Fibroblast of skin of left quadriceps (primary cell): ENCODE results near the gene SUN5.
"Not testable (repeated sequence)": the region's sequence is repeated elsewhere in the genome, so short reads cannot be mapped to it uniquely, and the experiment has no call there.

Experiments used
- DNase-seq, 2 experiments: peaks; one replicate each; pipeline ENCODE4 v3.0.0-alpha.2; 2013; ENCODE audit warnings: low read depth in 2 of 2

Gene SUN5

DNA sequence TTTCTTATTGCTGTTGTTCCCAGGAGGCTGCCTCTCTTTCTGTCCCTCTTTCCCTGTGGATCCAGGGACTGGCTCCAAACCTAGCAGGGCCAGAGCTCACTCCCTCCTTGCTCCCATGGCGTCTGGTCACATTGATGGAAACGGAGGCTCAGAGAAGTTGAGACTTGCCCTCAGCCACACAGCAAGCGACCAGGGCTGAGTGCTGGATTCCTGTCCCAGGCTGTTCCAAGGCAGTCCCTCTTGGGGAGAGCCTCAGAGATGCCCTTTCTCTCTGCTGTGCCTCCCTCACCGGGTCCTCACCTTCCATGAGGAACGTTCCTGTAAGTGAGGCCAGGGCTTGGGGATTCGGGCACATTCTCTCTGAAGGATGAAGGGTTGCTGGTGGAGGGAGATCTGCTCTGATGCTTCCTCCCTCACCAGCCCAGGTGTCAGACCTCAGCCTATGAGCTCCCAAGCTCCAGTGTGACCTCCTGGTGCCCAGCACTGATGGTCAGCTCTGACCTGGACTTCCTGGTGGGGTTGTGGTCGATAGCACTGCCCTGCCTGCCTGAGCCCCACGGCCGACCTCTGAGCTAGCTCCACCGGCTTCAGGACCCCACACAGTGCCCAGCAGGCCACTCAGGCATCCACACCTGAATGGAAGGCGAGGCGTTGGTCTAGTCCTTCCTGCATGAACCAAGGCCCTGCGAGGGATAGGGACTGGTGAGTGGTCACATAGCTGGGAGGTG lies 26.8 kb downstream of the SUN5 start:
- DNase-seq, result no peak

DNA sequence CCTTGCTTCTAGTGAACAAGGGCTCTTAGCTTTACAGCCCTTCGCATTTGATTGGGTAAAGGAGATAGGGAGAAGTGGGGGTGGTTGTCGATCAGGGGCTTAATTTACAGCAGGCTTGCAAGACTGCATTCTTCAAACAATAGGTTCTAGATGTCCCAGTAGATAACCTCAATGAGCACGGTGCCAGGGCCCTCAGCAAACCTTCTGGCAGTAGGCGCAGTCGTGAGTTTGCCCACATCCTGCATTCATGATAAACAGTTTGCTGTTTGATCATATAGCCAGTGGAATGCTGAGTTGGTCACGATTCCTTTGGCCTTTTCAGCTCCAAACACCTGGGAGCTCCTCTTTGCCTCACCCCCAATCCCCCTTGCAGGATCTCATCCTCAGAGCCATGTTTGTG lies 27.5 kb downstream of the SUN5 start:
- no peak for DNase-seq

DNA sequence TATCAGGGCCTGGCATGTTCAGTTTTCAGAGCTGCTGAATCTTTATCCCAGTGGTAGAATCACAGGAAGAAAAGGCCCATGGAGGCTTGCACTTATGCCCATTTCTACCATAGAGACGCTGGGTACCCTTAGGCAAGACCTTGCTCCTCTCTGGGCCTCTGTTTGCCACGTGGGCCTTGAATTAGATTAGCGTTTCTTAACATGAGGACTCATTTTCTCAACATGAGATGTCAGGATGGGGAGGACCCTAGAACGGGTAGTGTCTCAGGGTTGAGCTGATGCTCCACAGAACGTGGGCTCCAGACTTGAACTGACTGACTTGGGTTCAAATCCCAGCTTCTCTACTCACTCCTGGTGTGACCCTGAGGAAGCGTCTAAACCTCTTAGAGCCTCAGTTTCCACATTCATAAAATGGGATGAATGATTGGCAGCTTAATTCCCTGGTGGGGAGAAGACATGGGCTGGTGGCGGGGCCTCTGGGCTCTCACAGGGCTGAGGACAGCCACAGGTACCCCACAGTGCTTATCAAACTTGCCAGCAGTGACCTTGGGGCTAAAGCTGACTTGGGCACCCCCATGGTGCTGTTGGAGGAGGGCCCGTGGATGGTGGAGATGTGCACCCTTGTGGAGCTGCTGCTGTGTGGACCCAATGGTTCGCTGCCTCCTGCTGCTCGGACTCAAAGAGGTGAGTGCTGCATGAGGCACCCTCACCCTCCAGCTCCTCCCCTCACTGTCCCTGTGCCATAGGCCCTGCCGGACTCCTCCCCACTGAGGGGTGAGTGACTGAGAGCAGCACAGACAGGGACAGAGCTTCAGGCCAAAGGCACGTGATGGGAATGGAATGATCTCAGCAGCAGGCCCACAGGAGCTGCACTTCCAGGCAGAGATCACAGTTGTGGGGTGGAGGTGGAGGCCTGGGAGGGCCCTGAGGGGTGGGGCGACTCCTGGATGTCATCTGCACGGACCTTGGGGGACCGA lies 28.2 kb downstream of the SUN5 start:
- no peak for DNase-seq

DNA sequence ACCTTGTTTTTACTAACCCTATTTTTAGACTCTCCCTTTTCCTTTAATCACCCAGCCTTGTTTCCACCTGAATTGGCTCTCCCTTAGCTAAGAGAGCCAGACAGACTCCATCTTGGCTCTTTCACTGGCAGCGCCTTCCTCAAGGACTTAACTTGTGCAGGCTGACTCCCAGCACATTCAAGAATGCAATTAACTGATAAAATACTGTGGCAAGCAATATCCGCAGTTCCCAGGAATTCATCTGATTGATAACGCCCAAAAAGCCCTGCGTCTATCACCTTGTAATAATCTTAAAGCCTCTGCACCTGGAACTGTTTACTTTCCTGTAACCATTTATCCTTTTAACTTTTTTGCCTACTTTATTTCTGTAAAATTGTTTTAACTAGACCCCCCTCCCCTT lies 29.1 kb downstream of the SUN5 start:
- DNase-seq, result not testable (repeated sequence)

DNA sequence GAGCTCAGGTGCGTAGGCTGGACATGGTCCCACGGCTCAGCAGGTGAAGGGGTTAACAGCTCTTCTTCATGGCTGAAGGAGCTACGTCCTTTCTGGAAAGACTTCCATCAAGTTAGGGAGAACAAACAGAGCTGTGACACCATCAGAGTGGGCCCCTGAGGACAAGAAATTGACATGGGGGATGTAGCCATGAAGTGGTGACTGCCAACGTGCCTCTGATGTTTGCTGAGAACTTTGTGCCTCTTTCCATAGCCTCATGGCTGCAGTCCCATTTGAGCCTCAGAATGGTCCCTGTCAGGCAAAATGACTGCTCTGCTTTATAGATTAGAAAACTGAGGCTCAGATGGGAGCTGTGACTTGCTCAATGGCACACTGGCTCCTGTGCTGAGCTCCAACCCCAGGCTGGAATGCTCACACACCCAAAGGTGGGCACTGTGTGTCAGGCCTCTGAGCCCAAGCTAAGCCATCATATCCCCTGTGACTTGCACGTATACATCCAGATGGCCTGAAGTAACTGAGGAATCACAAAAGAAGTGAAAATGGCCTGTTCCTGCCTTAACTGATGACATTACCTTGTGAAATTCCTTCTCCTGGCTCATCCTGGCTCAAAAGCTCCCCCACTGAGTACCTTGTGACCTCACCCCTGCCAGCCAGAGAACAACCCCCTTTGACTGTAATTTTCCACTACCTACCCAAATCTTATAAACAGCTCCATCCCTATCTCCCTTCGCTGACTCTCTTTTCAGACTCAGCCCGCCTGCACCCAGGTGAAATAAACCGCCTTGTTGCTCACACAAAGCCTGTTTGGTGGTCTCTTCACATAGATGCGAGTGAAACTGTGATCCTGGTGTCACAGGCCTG lies 29.8 kb downstream of the SUN5 start:
- not testable (repeated sequence) for DNase-seq

DNA sequence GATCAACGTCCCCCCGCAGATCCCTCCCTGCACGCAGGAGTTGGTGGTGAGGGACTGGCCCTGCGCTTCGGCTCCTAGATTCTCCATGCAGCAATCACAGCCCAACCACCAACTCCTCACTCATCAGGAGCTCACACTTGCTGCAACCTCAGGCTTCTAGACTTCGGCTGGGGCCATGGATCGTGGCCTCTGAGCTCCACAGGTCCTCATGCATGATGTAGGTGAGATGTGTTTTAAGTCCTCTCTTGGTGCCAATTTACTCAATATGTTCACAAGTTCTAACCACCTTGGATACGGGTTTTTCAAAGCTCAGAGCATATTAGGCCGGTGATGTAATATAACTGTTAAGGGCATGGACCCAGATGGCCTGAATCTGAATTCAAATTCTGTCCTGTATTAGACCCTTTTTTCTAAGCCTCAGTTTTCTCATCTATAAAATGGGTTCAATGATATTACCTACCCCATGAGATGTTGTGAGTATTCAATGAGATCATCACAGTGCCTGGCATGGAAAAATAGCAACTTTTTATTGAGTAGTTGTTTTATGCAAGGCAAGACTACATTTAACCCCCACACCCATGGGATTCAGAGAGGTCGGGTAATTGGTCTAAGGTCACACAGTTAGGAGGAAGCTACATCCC lies 31.0 kb downstream of the SUN5 start:
- no peak for DNase-seq

DNA sequence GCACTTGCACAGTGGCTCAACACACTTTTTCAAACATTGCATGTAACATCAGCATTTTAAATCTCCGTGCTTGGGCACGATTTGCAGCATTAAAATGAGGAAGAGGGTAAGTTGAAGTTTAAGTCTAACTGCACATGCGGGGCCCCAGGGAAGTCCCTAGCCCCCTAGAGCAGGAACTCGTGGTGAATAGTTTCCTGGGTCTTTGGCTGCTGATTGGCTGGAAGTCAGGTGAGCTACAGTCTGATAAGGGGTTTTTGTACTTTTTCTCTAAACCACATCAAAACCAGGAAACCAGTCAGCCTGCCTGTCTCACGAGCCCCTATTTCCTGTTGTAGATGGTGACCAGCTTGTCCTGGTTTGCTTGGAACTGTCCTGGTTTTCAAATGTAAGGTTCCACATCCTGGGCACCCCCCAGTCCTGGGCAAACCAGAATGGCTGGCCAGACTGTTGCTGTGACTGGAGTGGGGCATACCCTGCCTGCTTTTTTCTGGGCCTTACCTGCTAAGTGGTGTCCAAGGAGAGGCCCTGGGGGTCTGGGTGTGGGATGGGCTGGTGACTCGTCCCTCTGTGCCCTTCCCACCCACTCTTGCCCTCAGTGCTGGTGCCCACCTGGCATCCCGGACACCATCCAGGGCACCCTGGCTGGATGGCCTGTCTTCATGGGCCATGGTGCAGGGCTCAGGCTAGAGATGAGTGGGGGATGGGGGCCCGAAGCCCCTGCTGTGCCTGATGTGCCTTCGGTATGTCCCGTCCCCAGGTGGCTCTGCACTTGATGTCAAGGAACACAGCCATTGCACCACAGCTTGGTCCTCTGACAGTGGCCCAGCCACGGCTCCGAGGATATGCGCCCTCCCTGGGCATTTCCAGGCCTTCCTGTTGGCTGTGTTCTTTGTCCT lies 31.8 kb downstream of the SUN5 start:
- no peak for DNase-seq

DNA sequence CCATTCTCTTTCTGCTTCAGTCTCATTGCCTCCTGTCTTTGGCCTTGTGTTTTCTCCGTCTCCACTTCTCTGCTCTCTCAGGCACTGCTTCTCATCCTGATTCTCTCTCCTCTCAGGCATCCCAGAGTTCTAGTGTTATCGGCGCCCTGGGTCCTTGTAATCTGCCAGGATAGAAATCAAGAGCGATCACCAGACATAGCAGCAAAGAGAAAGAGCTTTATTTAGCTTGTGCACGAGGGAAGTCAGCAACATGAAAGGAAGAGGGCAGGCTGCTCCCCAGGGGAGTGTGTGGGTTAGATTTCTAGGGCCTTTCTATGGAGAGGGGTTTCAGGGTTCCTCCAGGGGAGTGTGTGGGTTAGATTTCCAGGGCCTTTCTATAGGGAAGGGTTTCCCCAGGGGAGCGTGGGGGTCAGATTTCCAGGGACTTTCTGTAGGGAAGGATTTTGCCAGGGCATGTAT lies 32.5 kb downstream of the SUN5 start:
- no peak for DNase-seq

DNA sequence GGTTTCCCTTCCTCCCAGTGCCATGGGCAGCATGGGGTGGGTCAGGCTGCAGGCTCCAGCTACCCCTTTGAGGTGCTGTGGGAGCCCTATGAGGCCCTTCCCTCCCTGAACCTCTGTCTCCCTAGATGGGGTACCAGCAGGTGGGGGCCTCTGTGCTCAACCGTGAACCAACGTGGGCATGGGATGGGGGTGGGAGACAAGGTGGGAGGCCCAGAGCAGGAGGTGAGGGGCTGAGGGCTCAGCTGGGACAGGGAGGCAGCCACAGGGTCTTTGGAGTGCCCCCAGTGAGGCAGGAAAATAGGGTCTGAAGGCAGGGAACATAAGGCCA lies 33.3 kb downstream of the SUN5 start:
- DNase-seq, result no peak

DNA sequence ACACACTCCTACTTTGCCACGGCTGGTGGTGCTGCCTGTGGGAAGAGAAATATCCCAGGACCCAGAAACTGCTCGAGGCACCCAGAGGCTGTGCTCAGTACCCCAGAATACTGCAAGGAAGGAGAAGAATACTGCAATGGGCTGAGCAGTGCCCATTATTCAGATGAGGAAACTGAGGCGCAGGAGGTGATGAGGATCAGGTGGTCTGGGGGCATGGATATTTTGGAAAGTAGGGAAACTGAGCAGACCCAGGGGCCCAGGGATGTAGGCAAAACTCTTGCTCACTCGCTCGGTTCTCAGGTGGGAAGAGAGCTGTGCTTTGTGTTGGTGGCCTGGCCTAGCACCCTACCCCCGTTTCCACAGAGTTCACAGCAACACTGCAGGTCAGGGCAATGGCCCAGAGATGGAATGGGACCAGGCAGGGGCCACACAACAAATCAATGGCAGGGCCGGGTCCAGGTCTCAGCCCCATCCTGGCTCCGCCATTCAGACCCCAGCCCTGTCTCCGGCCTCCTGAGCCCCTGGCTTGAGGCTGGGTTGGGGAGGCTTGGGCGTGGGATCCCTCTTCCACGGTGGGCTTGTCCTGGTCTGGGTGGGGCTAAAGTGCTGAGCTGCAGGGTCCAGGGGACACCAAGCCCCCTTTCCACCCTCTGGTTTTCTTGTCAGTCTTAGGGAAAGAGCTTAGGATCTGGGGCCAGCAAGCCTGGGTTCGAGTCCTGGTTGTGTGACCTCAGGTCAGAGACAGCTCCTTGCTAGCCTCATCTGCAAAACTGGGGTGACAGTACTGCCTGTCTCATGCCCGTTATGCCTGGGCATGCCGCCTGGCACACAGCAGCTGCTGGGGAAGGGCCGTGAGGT lies 33.9 kb downstream of the SUN5 start:
- DNase-seq, result no peak

DNA sequence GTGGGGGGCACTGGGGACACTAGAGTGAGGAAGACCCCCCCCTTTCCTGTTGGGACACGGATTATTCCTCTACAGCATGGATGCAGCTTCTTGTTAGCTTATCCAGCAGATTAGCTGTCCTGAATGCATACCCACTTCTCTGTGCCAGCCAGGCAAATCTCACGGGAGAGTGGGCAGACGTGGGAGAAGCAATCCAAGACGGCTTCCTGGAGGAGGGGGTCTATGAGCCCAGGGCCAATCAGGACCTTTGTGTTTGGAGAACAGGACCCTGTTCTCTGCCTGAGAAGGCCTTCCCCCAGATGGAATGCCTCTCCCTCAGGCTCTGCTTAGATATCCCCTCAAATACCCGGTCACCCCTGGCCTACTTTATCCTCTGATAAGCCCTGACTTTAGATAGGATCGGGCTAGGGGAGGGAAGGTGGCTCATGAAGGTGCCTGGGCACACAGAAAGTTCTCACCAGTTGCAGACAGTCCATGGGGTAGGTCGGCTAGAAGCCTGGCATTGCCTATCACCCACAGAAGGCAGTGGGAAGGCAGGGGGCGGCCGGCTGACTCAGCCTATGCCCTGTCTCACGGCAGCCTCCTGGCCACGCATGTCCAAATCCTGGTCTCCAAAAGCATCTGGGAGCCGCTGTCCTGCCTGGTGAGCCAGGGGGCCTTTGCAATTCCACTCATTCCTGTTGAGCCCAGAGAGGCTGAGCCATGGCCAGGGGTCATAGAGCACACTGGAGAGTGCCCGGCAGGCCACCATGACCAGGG lies 34.7 kb downstream of the SUN5 start:
- no peak for DNase-seq

DNA sequence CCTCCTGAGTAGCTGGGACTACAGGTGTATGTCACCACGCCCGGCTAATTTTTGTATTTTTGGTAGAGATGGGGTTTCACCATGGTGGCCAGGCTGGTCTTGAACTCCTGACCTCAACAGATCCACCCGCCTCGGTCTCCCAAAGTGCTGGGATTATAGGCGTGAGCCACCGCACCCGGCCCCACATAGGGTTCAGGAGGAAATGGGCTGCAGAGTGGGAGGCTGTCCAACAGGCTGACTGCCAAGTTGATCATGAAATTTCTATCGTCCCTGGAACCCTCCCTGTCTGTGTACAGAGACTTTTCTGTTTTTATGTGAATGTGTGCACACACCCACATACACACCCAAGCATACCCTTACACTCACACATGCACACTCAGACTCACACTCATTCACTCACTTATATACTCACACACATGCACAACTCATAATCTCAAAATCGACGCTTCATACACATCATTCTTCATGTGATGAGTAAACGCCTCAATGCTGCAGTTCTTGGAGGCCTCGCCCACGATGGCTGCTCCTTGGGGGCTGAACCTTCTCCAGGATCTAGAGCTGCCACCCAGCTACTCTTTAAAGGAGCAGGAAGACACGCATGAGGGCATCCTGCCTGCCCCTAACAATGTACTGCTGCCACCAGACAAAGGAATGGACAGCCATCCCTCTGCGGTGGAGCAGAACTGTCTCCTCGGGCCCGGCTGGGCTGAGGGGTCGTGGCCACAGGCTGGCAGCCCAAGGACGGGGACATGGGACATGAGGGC lies 35.6 kb downstream of the SUN5 start:
- DNase-seq, result no peak

DNA sequence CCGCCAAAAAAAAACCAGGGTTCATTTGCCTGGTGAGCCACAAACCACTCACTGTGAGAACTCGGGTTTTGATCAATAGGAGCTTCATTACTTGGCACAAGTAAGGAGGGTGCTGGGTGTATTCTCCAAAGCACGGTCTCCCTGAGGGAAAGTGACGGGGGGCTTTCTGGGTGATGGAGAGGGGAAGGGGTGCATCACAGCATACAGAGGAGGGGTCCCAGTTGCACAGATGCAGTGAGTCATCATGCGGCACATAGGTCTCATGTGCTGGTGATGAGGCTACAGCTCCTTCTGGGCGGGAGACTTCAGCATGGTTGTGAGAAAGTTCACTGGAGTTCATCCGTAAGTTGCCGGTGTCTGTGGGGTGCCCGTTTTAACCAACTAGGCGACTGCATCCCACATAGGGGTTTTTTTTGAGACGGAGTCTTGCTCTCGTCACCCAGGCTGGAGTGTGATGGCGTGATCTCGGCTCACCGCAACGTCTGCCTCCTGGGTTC lies 36.2 kb downstream of the SUN5 start:
- DNase-seq, result no peak

DNA sequence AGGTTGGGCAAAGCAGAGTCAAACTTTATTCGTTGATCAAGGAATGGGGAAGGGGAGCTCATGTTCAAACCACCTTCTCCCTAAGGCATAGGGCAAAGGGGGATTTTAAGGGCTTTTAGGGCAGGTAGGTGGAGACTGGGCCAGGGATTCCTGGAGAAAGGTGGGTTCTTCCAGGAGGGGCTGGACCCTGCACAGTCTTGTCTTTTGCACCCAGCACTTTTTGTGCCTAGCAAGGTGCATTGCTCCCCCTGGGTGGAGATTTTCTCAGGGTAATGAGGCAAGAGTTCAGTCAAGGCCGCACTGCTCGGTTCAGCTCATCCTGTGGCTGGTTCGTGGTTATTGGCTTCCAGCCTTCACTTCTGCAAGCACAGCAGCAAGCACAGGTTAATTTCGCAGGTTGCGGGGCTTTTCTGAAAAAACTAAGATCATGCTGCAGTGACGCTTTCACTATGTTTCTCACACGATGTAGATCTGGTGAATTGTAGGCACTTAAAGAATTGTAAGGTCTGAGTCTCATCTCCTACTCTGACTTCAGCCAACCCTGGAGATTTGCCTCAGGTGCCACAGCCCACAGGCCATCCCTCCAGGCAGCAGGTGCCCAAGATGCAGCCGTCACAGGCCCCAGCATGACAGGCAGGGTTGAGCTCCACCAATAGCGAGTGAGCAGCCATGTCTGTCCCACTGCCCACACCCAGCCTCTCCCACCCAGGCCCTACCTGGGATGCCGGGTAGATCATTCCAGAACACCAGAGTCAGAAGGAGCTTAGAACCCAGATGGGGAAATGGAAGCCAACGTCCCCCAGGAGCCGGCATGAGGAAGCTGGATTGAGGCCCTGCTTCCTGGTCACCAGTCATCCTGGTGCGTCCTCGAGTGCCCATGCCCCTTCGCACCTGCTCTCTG lies 37.1 kb downstream of the SUN5 start:
- DNase-seq, result no peak

DNA sequence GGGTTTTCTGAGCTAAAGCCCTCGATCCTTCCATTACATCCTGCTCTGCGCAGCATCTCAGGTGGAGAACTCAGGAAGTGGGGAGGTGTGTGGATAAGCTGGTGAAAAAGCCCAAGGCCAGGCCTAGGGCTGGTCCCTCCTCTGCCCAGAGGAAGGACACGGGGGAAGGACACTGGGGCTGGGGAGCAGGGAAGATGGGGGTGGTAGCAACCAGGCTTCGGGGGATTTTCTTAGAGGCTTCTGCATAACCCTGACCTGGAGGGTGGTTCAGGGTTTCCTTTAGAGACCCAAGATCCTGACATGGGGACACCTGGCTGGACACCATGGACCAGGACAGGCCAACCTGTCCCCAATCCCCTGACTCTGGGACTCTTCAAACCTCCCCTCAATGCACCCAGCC lies 37.9 kb downstream of the SUN5 start:
- DNase-seq, result no peak

DNA sequence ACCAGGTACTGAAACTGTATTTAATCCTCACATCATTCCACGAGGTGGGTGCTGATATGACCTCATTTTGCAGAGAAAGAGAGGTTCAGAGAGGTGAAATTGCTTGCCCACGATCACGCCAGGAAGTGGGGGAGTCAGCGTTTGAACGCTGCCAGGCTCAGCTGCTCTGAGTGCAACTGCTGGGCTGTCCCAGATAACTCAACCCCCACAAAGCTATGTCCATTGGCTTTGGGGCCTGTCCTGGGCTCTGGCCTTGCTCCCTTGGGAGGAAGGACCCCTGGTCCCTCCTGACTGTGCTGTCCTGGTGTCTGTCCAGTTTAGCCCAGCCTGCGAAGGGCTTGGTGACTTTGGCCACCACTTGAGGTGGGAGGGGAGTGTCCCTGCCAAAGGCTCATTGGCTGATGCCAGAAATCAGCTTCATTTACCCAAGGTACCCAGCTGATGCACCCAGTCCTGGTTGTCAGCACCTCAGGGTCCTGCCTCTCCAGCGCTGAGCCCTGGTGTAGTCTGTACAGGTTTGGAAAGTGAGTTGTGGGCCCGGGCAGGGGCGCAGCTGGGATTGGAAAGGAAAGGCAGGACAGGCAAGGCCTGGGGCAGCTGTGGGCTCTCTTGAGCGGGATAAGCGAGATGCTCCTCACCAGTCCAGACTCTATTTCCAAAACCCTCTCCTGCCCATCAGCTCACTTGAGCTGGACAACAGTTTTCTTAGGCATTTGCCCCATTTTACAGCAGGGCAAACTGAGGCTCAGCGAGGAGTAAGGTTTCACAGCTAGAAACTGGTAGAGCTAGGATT lies 38.5 kb downstream of the SUN5 start:
- no peak for DNase-seq
